Stimulated activated naive B cell treated with anti-CD40 and anti-IgM and Interleukin-4, amounts not matched to agents 10 μg/mL and 1 μg/mL and 100 μg/mL, for 72 hours (primary cell): ENCODE results near the gene TRAPPC1.
A peak's percentile ranks its signal among the peaks of the same experiment; 100 is the strongest.

ENCODE experiments used
- ATAC-seq, 2 donors: fragments of 150-1000 bp; cut with Tn5 transposase; replicated peaks; 2 replicates each; pipeline ENCODE4 v1.10.0; 2021; ENCODE audit warnings: moderate library complexity in 1 of 2
- DNase-seq: peaks from one replicate; pipeline ENCODE4 v3.0.0; 2021
- H3K27ac Mint-ChIP-seq: one replicate; pipeline ENCODE4 v1.8.0; 2022; ENCODE audit warnings: mild to moderate bottlenecking, mixed read lengths
- H3K27me3 Mint-ChIP-seq, 2 donors: one replicate each; pipeline ENCODE4 v1.8.0; 2022; ENCODE audit warnings: mixed read lengths in 2 of 2
- H3K36me3 Mint-ChIP-seq, 2 donors: one replicate each; pipeline ENCODE4 v1.8.0; 2022; ENCODE audit warnings: mixed read lengths in 2 of 2, mild to moderate bottlenecking in 1 of 2
- H3K4me1 Mint-ChIP-seq, 2 donors: one replicate each; pipeline ENCODE4 v1.8.0; 2022; ENCODE audit warnings: mixed read lengths in 2 of 2, mild to moderate bottlenecking in 1 of 2
- H3K4me3 Mint-ChIP-seq, 2 donors: one replicate each; pipeline ENCODE4 v1.8.0; 2022; ENCODE audit warnings: mild to moderate bottlenecking in 2 of 2, mixed read lengths in 2 of 2, moderate library complexity in 1 of 2
- H3K9me3 Mint-ChIP-seq, 2 donors: one replicate each; pipeline ENCODE4 v1.8.0; 2022; ENCODE audit warnings: mixed read lengths in 2 of 2, mild to moderate bottlenecking in 1 of 2

TRAPPC1 gene, protein sequence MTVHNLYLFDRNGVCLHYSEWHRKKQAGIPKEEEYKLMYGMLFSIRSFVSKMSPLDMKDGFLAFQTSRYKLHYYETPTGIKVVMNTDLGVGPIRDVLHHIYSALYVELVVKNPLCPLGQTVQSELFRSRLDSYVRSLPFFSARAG

GRCh38 chr17:7931709-7932482, at the start of gene TRAPPC1, which contains the start of gene CNTROB:
Gene TRAPPC1 (minus strand): TSS chr17:7931946. CDS start chr17:7931829, 117 bp downstream.
Gene CNTROB (plus strand): TSS chr17:7932206. CDS start chr17:7933080, 874 bp downstream.
- Mint-ChIP-seq H3K9me3 (no peaks in the 10 kb centered on the region), H3K27me3 (no peaks in the 10 kb centered on the region), H3K4me1 (peaks cover 33 to 39% of the 10 kb centered on the region in 2 donors), H3K27ac (peak within 1 kb of the TSS; percentile 99), H3K4me3 (peak within 1 kb of the TSS; percentile 85 to 99), H3K36me3 (peaks cover 12 to 57% of the 10 kb centered on the region in 2 donors)
- peak; percentile 96 to 98 for ATAC-seq
- DNase-seq: peak; percentile 100

DNA sequence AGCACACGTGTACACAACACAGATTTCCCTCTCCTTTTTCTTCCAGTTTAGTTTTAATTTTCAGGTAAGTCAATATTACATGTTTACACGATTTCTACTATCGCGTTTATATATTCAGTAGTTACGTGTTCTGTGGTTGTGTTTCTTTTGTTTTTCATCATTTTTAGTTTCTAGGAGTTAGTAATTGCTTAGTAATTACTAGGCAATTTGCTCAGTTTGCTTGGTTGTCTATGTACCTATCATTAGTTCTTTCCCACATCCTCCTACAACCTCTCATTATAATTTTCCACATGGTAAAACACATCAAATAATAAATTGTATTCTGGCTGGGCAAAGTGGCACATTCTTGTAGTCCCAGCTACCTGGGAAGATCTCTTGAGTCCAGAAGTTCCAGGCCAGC, 46.1 kb upstream of the TRAPPC1 start:
- Mint-ChIP-seq H3K9me3 (peaks cover 12 to 15% of the 10 kb centered on the region in 2 donors), H3K27me3 (peaks cover 25 to 46% of the 10 kb centered on the region in 2 donors), H3K27ac (no peak overlapping the region), H3K36me3 (peaks cover 7 to 18% of the 10 kb centered on the region in 2 donors), H3K4me3 (no peak overlapping the region), H3K4me1 (no peaks in the 10 kb centered on the region)
- ATAC-seq (no peak), DNase-seq (no peak)

- Mint-ChIP-seq H3K27ac (no peak overlapping the region), H3K9me3 (peaks cover 12 to 15% of the 10 kb centered on the region in 2 donors), H3K4me3 (no peak overlapping the region), H3K4me1 (no peaks in the 10 kb centered on the region), H3K36me3 (peaks cover 7 to 18% of the 10 kb centered on the region in 2 donors), H3K27me3 (peaks cover 25 to 42% of the 10 kb centered on the region in 2 donors)
- DNase-seq (no peak), ATAC-seq (no peak)
Observed at GRCh38 chr17:7977039-7977438, 45.3 kb upstream of the TRAPPC1 start.

GRCh38 chr17:7974638-7975131, 42.9 kb upstream of the TRAPPC1 start:
- H3K27ac Mint-ChIP-seq: no peak overlapping the region
- H3K27me3 Mint-ChIP-seq: peaks cover 25 to 40% of the 10 kb centered on the region in 2 donors
- H3K36me3 Mint-ChIP-seq: peaks cover 7 to 18% of the 10 kb centered on the region in 2 donors
- ATAC-seq: no peak
- peaks cover 12 to 15% of the 10 kb centered on the region in 2 donors for H3K9me3 Mint-ChIP-seq
- no peak overlapping the region for H3K4me3 Mint-ChIP-seq
- DNase-seq: no peak
- no peaks in the 10 kb centered on the region for H3K4me1 Mint-ChIP-seq

DNA sequence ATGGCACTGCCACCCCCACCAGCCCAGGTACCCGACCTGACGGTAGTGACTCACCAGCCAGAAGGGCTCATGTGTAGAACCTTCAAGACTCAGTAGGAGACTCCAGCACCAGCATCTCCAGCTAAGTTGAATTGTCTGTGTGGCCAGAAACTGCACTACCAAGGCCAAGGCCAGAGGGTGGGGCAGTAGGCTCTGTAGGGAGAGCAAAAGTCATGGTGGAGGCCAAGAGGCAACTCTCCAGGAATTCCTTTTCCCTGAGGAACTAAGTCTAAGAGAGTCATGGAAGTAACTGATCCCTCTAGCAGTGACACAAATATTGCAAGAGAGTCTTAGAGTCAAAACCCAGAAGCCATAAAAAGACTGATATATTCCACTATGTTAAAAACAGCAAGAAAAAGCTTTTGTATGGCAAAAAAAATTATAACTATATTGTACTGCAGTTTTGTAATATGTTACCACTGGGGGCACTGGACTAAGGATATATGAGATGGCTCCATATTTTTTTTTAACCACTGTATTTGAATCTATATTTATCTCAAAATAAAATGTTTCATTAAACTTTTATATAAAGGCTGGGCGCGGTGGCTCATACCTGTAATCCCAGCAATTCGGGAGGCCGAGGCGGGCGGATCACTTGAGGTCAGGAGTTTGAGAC, 40.5 kb upstream of the TRAPPC1 start:
- Mint-ChIP-seq H3K36me3 (peaks cover 7 to 18% of the 10 kb centered on the region in 2 donors), H3K27ac (no peak overlapping the region), H3K9me3 (peaks cover 12 to 15% of the 10 kb centered on the region in 2 donors), H3K4me3 (no peak overlapping the region), H3K27me3 (peaks cover 20 to 31% of the 10 kb centered on the region in 2 donors), H3K4me1 (no peaks in the 10 kb centered on the region)
- ATAC-seq (no peak), DNase-seq (no peak)

DNA sequence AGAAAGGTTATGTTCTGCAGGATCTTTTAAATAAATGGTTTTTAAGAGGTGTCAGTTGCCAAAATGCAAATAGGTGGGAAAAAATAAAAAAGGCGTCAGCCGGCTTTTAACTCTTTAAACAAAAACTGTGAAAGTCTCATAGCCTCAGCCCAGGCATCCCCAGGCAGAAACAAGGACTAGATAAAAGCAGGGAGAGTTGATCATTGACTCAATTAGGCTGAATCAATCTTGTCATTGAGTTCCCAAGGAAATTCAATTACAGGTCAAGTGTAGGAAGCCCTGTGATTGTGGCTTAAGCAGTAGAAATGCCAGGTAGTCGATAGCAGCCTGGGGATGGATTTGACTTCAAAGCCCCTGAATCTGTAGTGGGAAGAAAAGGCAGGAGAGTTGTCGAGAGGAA, 39.9 kb upstream of the TRAPPC1 start:
- no peak for DNase-seq
- H3K4me1 Mint-ChIP-seq: no peaks in the 10 kb centered on the region
- H3K9me3 Mint-ChIP-seq: peaks cover 12 to 15% of the 10 kb centered on the region in 2 donors
- H3K27ac Mint-ChIP-seq: no peak overlapping the region
- no peak for ATAC-seq
- H3K27me3 Mint-ChIP-seq: peaks cover 14 to 33% of the 10 kb centered on the region in 2 donors
- no peak overlapping the region for H3K4me3 Mint-ChIP-seq
- peaks cover 7 to 15% of the 10 kb centered on the region in 2 donors for H3K36me3 Mint-ChIP-seq

DNA sequence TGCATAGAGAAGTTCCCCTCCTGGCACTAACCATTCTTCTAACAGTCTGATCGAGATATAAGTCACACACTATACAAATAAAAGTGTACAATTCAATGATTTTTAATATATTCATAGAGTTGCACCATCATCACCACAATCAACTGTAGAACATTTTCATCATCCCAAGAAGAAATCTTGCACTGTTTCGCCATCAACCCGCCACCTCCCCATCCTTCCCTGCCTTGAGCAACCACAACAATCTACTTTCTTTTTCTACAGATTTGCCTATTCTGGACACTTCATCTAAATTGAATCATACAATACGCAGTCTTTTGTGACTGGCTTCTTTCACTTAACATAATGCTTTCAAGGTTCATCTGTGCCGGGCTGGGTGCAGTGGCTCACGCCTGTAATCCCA, 37.7 kb upstream of the TRAPPC1 start:
- Mint-ChIP-seq H3K4me1 (no peaks in the 10 kb centered on the region), H3K9me3 (peaks cover 2 to 3% of the 10 kb centered on the region in 2 donors), H3K36me3 (peaks cover under 1 to 3% of the 10 kb centered on the region in 2 donors), H3K27ac (peak overlapping the region; percentile 56), H3K27me3 (peaks cover 10 to 22% of the 10 kb centered on the region in 2 donors), H3K4me3 (no peak overlapping the region)
- ATAC-seq: no peak
- no peak for DNase-seq

GRCh38 chr17:7967751-7968150, 36.0 kb upstream of the TRAPPC1 start:
- Mint-ChIP-seq H3K4me1 (no peaks in the 10 kb centered on the region), H3K4me3 (no peak overlapping the region), H3K9me3 (no peaks in the 10 kb centered on the region), H3K27me3 (peaks cover 7 to 18% of the 10 kb centered on the region in 2 donors), H3K36me3 (no peaks in the 10 kb centered on the region), H3K27ac (no peak overlapping the region)
- DNase-seq (no peak), ATAC-seq (no peak)

DNA sequence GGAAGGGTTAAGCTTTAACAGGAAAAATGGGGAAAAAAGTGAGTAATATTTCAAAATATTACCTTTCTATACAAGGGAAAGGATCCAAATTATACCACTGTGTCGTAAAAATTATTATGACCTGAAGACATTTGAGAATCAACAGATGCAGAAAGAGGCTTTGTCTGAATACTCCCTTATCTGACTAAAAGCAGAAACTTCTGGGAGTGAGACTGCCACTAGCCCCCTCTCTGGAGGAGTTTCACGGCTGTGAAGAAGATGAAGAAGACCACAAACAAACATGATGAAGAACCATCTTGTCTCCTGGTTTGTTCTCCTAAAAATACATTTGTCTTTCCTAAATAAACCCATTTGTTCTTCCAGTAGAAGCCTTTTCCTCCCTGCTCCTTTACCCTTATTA, 29.7 kb upstream of the TRAPPC1 start:
- DNase-seq (no peak), ATAC-seq (no peak)
- H3K4me3 Mint-ChIP-seq: no peak overlapping the region
- H3K9me3 Mint-ChIP-seq: no peaks in the 10 kb centered on the region
- no peaks in the 10 kb centered on the region for H3K36me3 Mint-ChIP-seq
- H3K27me3 Mint-ChIP-seq: peaks cover 5 to 16% of the 10 kb centered on the region in 2 donors
- no peaks in the 10 kb centered on the region for H3K4me1 Mint-ChIP-seq
- no peak overlapping the region for H3K27ac Mint-ChIP-seq

GRCh38 chr17:7959503-7960253, 27.9 kb upstream of the TRAPPC1 start:
- DNase-seq (no peak), ATAC-seq (no peak)
- Mint-ChIP-seq H3K9me3 (no peaks in the 10 kb centered on the region), H3K36me3 (no peaks in the 10 kb centered on the region), H3K27me3 (peaks cover 5 to 16% of the 10 kb centered on the region in 2 donors), H3K4me1 (no peaks in the 10 kb centered on the region), H3K4me3 (no peak overlapping the region), H3K27ac (no peak overlapping the region)

- no peak overlapping the region for H3K4me3 Mint-ChIP-seq
- ATAC-seq: no peak
Observed at GRCh38 chr17:7956228-7956965, 24.7 kb upstream of the TRAPPC1 start.

DNA sequence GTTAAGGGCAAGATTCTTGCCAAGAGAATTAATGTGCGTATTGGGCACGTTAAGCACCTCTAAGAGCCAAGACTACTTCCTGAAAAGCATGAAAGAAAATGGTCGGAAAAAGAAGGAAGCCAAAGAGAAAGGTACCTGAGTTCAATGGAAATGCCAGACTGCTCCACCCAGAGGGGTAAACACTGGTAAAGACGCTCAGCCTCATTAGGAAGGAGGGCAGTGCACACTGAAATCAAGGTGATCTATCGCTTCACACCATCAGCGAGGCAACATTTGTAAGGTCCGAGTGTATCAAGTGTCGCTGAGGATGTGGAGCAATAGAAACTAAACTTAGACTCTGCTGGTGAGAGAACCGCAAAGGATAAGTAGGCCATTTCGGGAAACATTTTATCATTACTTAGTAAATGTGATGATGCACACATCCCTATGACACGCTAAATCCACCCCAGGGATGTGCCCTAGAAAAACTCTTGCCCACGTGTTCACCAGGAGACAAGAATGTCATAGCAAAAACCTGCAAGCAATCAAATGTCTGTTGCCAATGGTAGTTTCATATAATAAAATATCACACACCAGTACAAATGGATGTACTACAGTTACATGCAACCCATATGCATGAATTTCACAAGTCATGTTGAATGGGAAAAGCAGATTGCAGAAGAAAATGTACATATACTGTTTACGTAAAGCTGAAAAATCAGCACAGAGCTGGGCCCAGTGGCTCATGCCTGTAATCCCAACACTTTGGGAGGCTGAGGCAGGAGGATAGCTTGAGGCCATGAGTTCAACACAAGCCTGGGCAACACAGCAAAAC, 23.9 kb upstream of the TRAPPC1 start:
- H3K4me1 Mint-ChIP-seq: peaks cover 4 to 12% of the 10 kb centered on the region in 2 donors
- peaks cover 4% of the 10 kb centered on the region in 2 donors for H3K27me3 Mint-ChIP-seq
- peaks cover 0 to under 1% of the 10 kb centered on the region in 2 donors for H3K36me3 Mint-ChIP-seq
- DNase-seq: no peak
- ATAC-seq: no peak
- no peak overlapping the region for H3K4me3 Mint-ChIP-seq
- no peak overlapping the region for H3K27ac Mint-ChIP-seq
- no peaks in the 10 kb centered on the region for H3K9me3 Mint-ChIP-seq

More at GRCh38 chr17:7956228-7956965, 24.7 kb upstream of the TRAPPC1 start:
- Mint-ChIP-seq H3K27me3 (peaks cover 5 to 11% of the 10 kb centered on the region in 2 donors), H3K27ac (no peak overlapping the region), H3K36me3 (no peaks in the 10 kb centered on the region), H3K4me1 (peaks cover 2 to 8% of the 10 kb centered on the region in 2 donors), H3K9me3 (no peaks in the 10 kb centered on the region)
- DNase-seq: no peak
